ENCODE data around the gene SELP. TPM values are rescaled to one million over a fixed set of nuclear protein-coding genes. Genes with fewer than 3 reads are reported as not detected.

Gene SELP
- total and polyA plus RNA-seq, 2 of the 13 experiments (the other 11 are each of a cell fraction or from before 2014, with no cell fraction given): 0.11 TPM; not detected in 1

- TF ChIP-seq ZNF839 (CRISPR knock-in tag; IDR thresholded peaks at IDR 0.05; ENCODE audit: borderline replicate concordance) (no peak), ZNF282 (IDR thresholded peaks at IDR 0.05; ENCODE audit: partially characterized antibody) (no peak), NFRKB (IDR thresholded peaks at IDR 0.05) (no peak), ELF1 (CRISPR knock-in tag; IDR thresholded peaks at IDR 0.05) (no peak), ZNF75D (CRISPR knock-in tag; IDR thresholded peaks at IDR 0.05; ENCODE audit: borderline replicate concordance) (no peak), RXRA (CRISPR knock-in tag; IDR thresholded peaks at IDR 0.05) (no peak), ZNF782 (CRISPR knock-in tag; IDR thresholded peaks at IDR 0.05; ENCODE audit: borderline replicate concordance) (no peak), ZNF770 (CRISPR knock-in tag; IDR thresholded peaks at IDR 0.05) (no peak), SIN3A (IDR thresholded peaks at IDR 0.05; ENCODE audit: borderline replicate concordance, low read depth, low read length) (no peak), ZFP91 (CRISPR knock-in tag; IDR thresholded peaks at IDR 0.05; ENCODE audit: borderline replicate concordance) (no peak), YEATS2 (CRISPR knock-in tag; IDR thresholded peaks at IDR 0.05; ENCODE audit: borderline replicate concordance) (no peak), FOSL2 (CRISPR knock-in tag; IDR thresholded peaks at IDR 0.05) (no peak), GMEB2 (CRISPR knock-in tag; IDR thresholded peaks at IDR 0.05; ENCODE audit: low read depth) (no peak), MEIS1 (CRISPR knock-in tag; IDR thresholded peaks at IDR 0.05; ENCODE audit: borderline replicate concordance) (no peak), RELA (CRISPR knock-in tag; IDR thresholded peaks at IDR 0.05) (no peak), ZNF629 (CRISPR knock-in tag; conservative IDR thresholded peaks at IDR 0.05) (no peak)
Measured at GRCh38 chr1:169601096-169601881, 28.6 kb downstream of the SELP start (continued).

Measured in HepG2 (cell line).